ENCODE measurements around the gene SFSWAP. TPM values are rescaled to one million over a fixed set of nuclear protein-coding genes. Genes with fewer than 3 reads are reported as not detected.
"Not testable (repeated sequence)": the region's sequence is repeated elsewhere in the genome, so short reads cannot be mapped to it uniquely, and the experiment has no call there.

SFSWAP gene
- polyA plus RNA-seq, 4 donors: 19.7 to 34.7 (median 33.4) TPM

DNA sequence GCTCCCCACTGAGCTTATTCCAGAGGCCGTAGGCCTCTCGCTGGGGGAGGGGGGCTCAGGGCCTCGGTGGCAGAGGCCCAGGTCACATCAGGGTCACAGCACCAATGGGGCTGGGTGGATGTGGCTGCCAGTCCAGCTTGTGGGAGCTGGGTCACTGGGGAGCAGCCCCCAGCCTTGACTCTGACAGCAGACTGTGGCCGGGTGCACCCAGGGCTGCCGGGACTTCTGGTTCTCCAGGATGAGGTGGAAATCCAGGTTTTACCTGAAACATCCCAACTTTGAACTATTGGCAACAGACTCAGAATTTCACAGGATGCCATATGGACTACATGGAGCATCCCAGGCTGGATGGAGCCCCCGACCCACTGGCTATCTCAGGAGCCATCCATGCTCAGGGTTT, 33.8 kb upstream of the SFSWAP start:
- not testable (repeated sequence) for H3K36me3 ChIP-seq (ENCODE audit: control insufficient read depth in 3 of 3, insufficient read depth in 2 of 3, low read depth in 1 of 3, low read length in 3 of 3); DNase-seq; FAIRE-seq; H3K27ac ChIP-seq (ENCODE audit: low read depth in 1 of 3, low read length in 2 of 3); H3K9me3 ChIP-seq (ENCODE audit: control insufficient read depth in 2 of 2, insufficient read depth in 1 of 2, low read depth in 1 of 2, low read length in 1 of 2); H3K4me3 ChIP-seq (ENCODE audit: low read depth in 1 of 3, low read length in 3 of 3); H3K27me3 ChIP-seq (ENCODE audit: control insufficient read depth in 3 of 3, insufficient read depth in 3 of 3, low read length in 3 of 3); H3K4me1 ChIP-seq (ENCODE audit: control insufficient read depth in 3 of 3, insufficient read depth in 2 of 3, low read depth in 1 of 3, low read length in 2 of 3)
- WGBS, 3 donors: 76 to 96% (median 82%) methylated on average over 3 to 6 of the region's 6 CpGs

- no peak overlapping the region for H3K27ac ChIP-seq (ENCODE audit: low read depth in 1 of 3, low read length in 2 of 3)
These were observed 33.2 kb upstream of the SFSWAP start for GRCh38 chr12:131677699-131678098.

DNA sequence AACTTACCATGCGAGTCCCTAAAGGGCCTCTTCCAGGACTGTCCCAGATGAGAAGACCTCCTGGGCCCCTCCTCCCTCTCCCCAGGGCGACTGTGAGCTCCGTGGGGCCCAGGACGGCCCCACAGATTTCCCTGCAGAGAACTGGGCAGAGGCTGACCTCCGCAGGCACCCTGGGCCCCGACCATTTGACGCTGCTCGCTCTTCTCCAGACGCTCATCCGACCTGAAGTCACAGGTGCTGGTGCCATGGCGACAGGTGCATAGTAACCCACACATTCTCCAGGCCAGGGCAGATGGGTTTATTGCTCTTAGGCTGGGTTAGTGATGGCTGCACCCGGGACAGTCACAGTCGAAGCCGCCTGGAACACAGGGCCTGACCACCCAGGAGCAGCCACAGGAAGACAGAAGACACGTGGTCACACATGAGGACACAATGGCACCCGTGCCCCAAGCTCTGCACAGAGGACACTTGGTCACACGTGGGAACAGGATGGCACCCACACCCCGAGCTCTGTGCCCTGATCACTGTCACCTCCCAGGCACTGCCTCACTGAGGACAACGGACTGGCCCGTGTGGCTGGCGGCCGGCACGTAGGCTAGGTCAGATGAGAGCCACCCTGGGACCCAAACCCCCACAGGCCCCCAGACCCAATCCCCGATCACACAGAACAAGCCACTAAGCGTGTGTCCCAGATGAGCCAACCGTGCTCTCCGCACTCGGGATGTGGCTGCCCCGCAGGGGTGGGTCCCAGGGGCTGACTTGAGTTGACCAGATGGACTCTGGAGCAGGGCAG, 32.3 kb upstream of the SFSWAP start:
- H3K9me3 ChIP-seq (ENCODE audit: control insufficient read depth in 2 of 2, insufficient read depth in 1 of 2, low read depth in 1 of 2, low read length in 1 of 2); H3K27ac ChIP-seq (ENCODE audit: low read depth in 1 of 3, low read length in 2 of 3); H3K4me3 ChIP-seq (ENCODE audit: low read depth in 1 of 3, low read length in 3 of 3); DNase-seq; H3K36me3 ChIP-seq (ENCODE audit: control insufficient read depth in 3 of 3, insufficient read depth in 2 of 3, low read depth in 1 of 3, low read length in 3 of 3); H3K27me3 ChIP-seq (ENCODE audit: control insufficient read depth in 3 of 3, insufficient read depth in 3 of 3, low read length in 3 of 3); FAIRE-seq; H3K4me1 ChIP-seq (ENCODE audit: control insufficient read depth in 3 of 3, insufficient read depth in 2 of 3, low read depth in 1 of 3, low read length in 2 of 3): not testable (repeated sequence)
- WGBS, 3 donors: 74 to 81% (median 78%) methylated on average over 25 to 28 of the region's 29 CpGs

More at GRCh38 chr12:131677699-131678098, 33.2 kb upstream of the SFSWAP start:
- Histone ChIP-seq H3K4me1 (ENCODE audit: control insufficient read depth in 3 of 3, insufficient read depth in 2 of 3, low read depth in 1 of 3, low read length in 2 of 3) (no peaks in the 10 kb centered on the region), H3K9me3 (ENCODE audit: control insufficient read depth in 2 of 2, insufficient read depth in 1 of 2, low read depth in 1 of 2, low read length in 1 of 2) (peaks cover 0 to 3% of the 10 kb centered on the region in 2 donors), H3K4me3 (ENCODE audit: low read depth in 1 of 3, low read length in 3 of 3) (no peak overlapping the region), H3K36me3 (ENCODE audit: control insufficient read depth in 3 of 3, insufficient read depth in 2 of 3, low read depth in 1 of 3, low read length in 3 of 3) (no peaks in the 10 kb centered on the region), H3K27me3 (ENCODE audit: control insufficient read depth in 3 of 3, insufficient read depth in 3 of 3, low read length in 3 of 3) (peaks cover 0 to 2% (median 0%) of the 10 kb centered on the region in 3 donors)
- 75 to 85% (median 78%) methylated on average over 15 of the region's 15 CpGs for WGBS, 3 donors
- no peak for FAIRE-seq
- no peak for DNase-seq

DNA sequence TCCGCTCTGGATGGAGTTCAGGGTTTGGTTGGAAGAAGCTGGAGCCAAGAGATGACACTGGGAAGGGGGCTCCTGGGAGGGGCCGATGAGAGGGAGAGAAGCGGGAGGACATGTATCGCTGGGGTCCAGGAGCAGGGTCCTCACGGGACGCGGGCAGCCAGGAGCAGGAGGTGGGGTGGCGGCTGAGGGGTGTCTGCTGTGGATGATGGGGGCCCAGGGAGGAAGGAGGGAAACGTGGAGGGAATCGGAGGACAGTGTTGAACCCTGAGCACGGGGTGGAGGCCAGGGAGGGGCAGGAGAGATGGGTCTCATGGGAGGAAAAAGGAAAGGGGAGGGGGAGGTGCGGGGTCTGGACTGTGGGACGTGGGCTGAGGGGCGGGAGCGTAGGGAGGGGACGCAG, 31.7 kb upstream of the SFSWAP start:
- not testable (repeated sequence) for H3K4me3 ChIP-seq (ENCODE audit: low read depth in 1 of 3, low read length in 3 of 3); H3K4me1 ChIP-seq (ENCODE audit: control insufficient read depth in 3 of 3, insufficient read depth in 2 of 3, low read depth in 1 of 3, low read length in 2 of 3); DNase-seq; H3K36me3 ChIP-seq (ENCODE audit: control insufficient read depth in 3 of 3, insufficient read depth in 2 of 3, low read depth in 1 of 3, low read length in 3 of 3); FAIRE-seq; H3K27me3 ChIP-seq (ENCODE audit: control insufficient read depth in 3 of 3, insufficient read depth in 3 of 3, low read length in 3 of 3); H3K9me3 ChIP-seq (ENCODE audit: control insufficient read depth in 2 of 2, insufficient read depth in 1 of 2, low read depth in 1 of 2, low read length in 1 of 2); H3K27ac ChIP-seq (ENCODE audit: low read depth in 1 of 3, low read length in 2 of 3)
- 85 to 89% (median 88%) methylated on average over 1 to 9 of the region's 16 CpGs for WGBS, 3 donors

GRCh38 chr12:131679816-131680215, 31.1 kb upstream of the SFSWAP start:
- H3K27ac ChIP-seq (ENCODE audit: low read depth in 1 of 3, low read length in 2 of 3); FAIRE-seq; H3K4me3 ChIP-seq (ENCODE audit: low read depth in 1 of 3, low read length in 3 of 3); H3K36me3 ChIP-seq (ENCODE audit: control insufficient read depth in 3 of 3, insufficient read depth in 2 of 3, low read depth in 1 of 3, low read length in 3 of 3); H3K27me3 ChIP-seq (ENCODE audit: control insufficient read depth in 3 of 3, insufficient read depth in 3 of 3, low read length in 3 of 3); H3K4me1 ChIP-seq (ENCODE audit: control insufficient read depth in 3 of 3, insufficient read depth in 2 of 3, low read depth in 1 of 3, low read length in 2 of 3); DNase-seq; H3K9me3 ChIP-seq (ENCODE audit: control insufficient read depth in 2 of 2, insufficient read depth in 1 of 2, low read depth in 1 of 2, low read length in 1 of 2): not testable (repeated sequence)
- WGBS, 3 donors: 73 to 75% methylated on average over 11 to 14 of the region's 23 CpGs; no CpG with 5 or more reads in 1 of the 3 donors

DNA sequence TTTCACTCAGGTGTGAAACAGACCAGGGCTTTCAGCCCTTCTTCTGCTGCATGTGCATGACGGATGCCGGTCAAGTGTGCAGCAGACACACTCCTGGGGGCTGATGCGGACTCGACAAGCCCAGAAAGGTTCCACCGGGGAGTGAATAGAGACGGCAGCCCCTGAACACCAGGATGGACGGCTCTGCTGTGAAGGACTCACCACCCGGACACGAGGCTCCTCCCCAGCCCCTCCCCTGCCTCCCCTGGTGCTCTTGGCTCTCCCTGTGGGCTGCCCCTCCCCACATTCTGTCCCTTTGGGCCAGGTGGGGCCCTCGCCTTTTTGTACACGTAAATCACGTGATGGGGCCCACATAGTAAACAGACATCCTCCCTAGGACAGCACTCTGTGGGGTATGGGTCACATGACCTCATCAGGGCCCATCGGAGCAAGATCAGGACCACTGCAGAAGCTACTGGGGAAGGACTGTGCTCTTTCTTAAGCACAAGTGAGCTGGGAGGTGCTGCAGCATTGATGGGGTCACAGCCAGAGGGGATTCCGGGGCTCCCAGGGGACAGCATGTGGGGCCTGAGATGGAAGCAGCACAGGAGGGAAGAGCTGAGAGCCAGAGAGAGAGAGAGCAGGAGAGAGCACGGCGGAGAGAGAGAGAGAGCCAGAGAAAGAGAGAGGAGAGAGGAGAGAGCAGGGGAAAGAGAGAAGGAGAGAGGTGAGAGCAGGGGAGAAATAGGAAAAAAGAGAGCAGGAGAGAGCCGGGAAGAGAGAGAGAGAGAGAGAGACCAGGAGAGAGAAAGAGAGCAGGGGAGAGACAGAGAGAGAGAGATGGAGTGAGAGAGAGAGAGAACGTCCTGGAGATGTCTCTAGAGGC, 30.3 kb upstream of the SFSWAP start:
- DNase-seq; H3K27me3 ChIP-seq (ENCODE audit: control insufficient read depth in 3 of 3, insufficient read depth in 3 of 3, low read length in 3 of 3); FAIRE-seq; H3K4me1 ChIP-seq (ENCODE audit: control insufficient read depth in 3 of 3, insufficient read depth in 2 of 3, low read depth in 1 of 3, low read length in 2 of 3); H3K27ac ChIP-seq (ENCODE audit: low read depth in 1 of 3, low read length in 2 of 3); H3K4me3 ChIP-seq (ENCODE audit: low read depth in 1 of 3, low read length in 3 of 3); H3K36me3 ChIP-seq (ENCODE audit: control insufficient read depth in 3 of 3, insufficient read depth in 2 of 3, low read depth in 1 of 3, low read length in 3 of 3); H3K9me3 ChIP-seq (ENCODE audit: control insufficient read depth in 2 of 2, insufficient read depth in 1 of 2, low read depth in 1 of 2, low read length in 1 of 2): not testable (repeated sequence)
- 71 to 75% (median 71%) methylated on average over 14 to 16 of the region's 18 CpGs for WGBS, 3 donors

DNA sequence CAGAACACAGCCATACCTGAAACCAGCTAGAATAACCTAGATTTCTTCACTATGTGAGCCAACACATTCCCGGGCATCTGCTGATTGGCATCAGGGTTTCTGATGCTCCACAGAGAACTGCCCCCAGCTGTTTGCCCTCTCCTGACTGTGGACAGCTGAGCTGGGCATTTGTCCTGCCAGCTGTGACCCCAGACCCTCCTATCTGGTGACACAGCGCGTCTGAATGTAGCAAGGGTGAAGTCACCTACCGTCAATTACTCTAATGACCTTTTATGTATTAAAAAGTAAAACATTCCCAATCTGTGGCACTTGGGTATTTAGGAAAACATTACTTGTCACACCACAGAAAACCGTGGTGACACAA, 29.7 kb upstream of the SFSWAP start:
- 58 to 77% (median 60%) methylated on average over 5 of the region's 5 CpGs for WGBS, 3 donors

GRCh38 chr12:131681746-131682509, 29.0 kb upstream of the SFSWAP start:
- H3K9me3 ChIP-seq (ENCODE audit: control insufficient read depth in 2 of 2, insufficient read depth in 1 of 2, low read depth in 1 of 2, low read length in 1 of 2); FAIRE-seq; H3K4me1 ChIP-seq (ENCODE audit: control insufficient read depth in 3 of 3, insufficient read depth in 2 of 3, low read depth in 1 of 3, low read length in 2 of 3); H3K27me3 ChIP-seq (ENCODE audit: control insufficient read depth in 3 of 3, insufficient read depth in 3 of 3, low read length in 3 of 3); H3K4me3 ChIP-seq (ENCODE audit: low read depth in 1 of 3, low read length in 3 of 3); H3K27ac ChIP-seq (ENCODE audit: low read depth in 1 of 3, low read length in 2 of 3); H3K36me3 ChIP-seq (ENCODE audit: control insufficient read depth in 3 of 3, insufficient read depth in 2 of 3, low read depth in 1 of 3, low read length in 3 of 3): not testable (repeated sequence)
- peak; percentile 76 to 84 for DNase-seq
- WGBS, 3 donors: 12 to 40% (median 35%) methylated on average over 18 to 25 of the region's 25 CpGs

More for the DNA sequence above, 29.7 kb upstream of the SFSWAP start:
- DNase-seq (no peak), FAIRE-seq (no peak)
- Histone ChIP-seq H3K27me3 (ENCODE audit: control insufficient read depth in 3 of 3, insufficient read depth in 3 of 3, low read length in 3 of 3) (no peaks in the 10 kb centered on the region), H3K9me3 (ENCODE audit: control insufficient read depth in 2 of 2, insufficient read depth in 1 of 2, low read depth in 1 of 2, low read length in 1 of 2) (no peaks in the 10 kb centered on the region), H3K27ac (ENCODE audit: low read depth in 1 of 3, low read length in 2 of 3) (no peak overlapping the region), H3K4me1 (ENCODE audit: control insufficient read depth in 3 of 3, insufficient read depth in 2 of 3, low read depth in 1 of 3, low read length in 2 of 3) (no peaks in the 10 kb centered on the region), H3K4me3 (ENCODE audit: low read depth in 1 of 3, low read length in 3 of 3) (no peak overlapping the region), H3K36me3 (ENCODE audit: control insufficient read depth in 3 of 3, insufficient read depth in 2 of 3, low read depth in 1 of 3, low read length in 3 of 3) (no peaks in the 10 kb centered on the region)
